Endodermal cell (in vitro differentiated cells): ENCODE data around the gene CCZ1B. TPM values are rescaled to one million over a fixed set of nuclear protein-coding genes. Genes with fewer than 3 reads are reported as not detected.
"Not testable (repeated sequence)": the region's sequence is repeated elsewhere in the genome, so short reads cannot be mapped to it uniquely, and the experiment has no call there.

ENCODE experiments used
- DNase-seq: peaks from one replicate; pipeline ENCODE4 v3.0.0-alpha.2; 2017
- H3K27ac ChIP-seq: 2 replicates; pipeline ENCODE4 v1.5.1; 2013; ENCODE audit warnings: mild to moderate bottlenecking, low read depth, low read length, moderate library complexity
- H3K27me3 ChIP-seq: 2 replicates; pipeline ENCODE4 v1.6.1; 2013; ENCODE audit warnings: mild to moderate bottlenecking, low read length, moderate library complexity; ENCODE audit not compliant: insufficient read depth, control insufficient read depth, poor library complexity, severe bottlenecking
- H3K36me3 ChIP-seq: 2 replicates; pipeline ENCODE4 v1.7.0; 2013; ENCODE audit warnings: mild to moderate bottlenecking, low read length, moderate library complexity; ENCODE audit not compliant: control insufficient read depth, insufficient read depth
- H3K4me1 ChIP-seq: one replicate; pipeline ENCODE4 v1.7.0; 2013; ENCODE audit warnings: low read length; ENCODE audit not compliant: control insufficient read depth, insufficient read depth
- H3K4me3 ChIP-seq: 2 replicates; pipeline ENCODE4 v1.5.1; 2013; ENCODE audit warnings: mild to moderate bottlenecking, low read length, moderate library complexity
- H3K9ac ChIP-seq: 2 replicates; pipeline ENCODE4 v1.6.1; 2013; ENCODE audit warnings: mild to moderate bottlenecking, low read length, moderate library complexity; ENCODE audit not compliant: poor library complexity, severe bottlenecking; ENCODE audit errors: extremely low read depth
- H3K9me3 ChIP-seq: 2 replicates; pipeline ENCODE4 v1.6.1; 2013; ENCODE audit warnings: mild to moderate bottlenecking, low read length, moderate library complexity; ENCODE audit not compliant: control insufficient read depth
- H3K27ac Mint-ChIP-seq: 2 replicates; pipeline ENCODE4 v1.8.0; 2020; ENCODE audit warnings: mixed read lengths
- H3K27me3 Mint-ChIP-seq: 2 replicates; pipeline ENCODE4 v1.8.0; 2021; ENCODE audit warnings: mild to moderate bottlenecking, mixed read lengths; ENCODE audit not compliant: insufficient read depth
- H3K36me3 Mint-ChIP-seq: 2 replicates; pipeline ENCODE4 v1.8.0; 2020; ENCODE audit warnings: low read depth, mixed read lengths
- H3K4me1 Mint-ChIP-seq: 2 replicates; pipeline ENCODE4 v1.8.0; 2020; ENCODE audit warnings: mixed read lengths
- H3K4me3 Mint-ChIP-seq: 2 replicates; pipeline ENCODE4 v1.8.0; 2020; ENCODE audit warnings: mild to moderate bottlenecking, moderate library complexity, mixed read lengths
- H3K9me3 Mint-ChIP-seq: 2 replicates; pipeline ENCODE4 v1.8.0; 2020; ENCODE audit warnings: mild to moderate bottlenecking, mixed read lengths
- CTCF ChIP-seq: fragments of 200-600 bp; sonication (generic); conservative IDR thresholded peaks from 2 replicates; pipeline ENCODE4 v1.5.0; 2021; ENCODE audit warnings: antibody characterized with exemption, mild to moderate bottlenecking
- WGBS, 2 experiments: methylation state at CpG; one replicate each; pipeline versions ENCODE4 v1.1.5 to v1.1.7; 2013; ENCODE audit warnings: missing lambda C conversion rate in 2 of 2, mixed read lengths in 1 of 2; ENCODE audit not compliant: insufficient coverage in 1 of 2, insufficient read length in 1 of 2; 5-methylcytosine and 5-hydroxymethylcytosine counted together
- total RNA-seq, 2 donors: library from RNA; stranded (reverse); fragmentation: NEBNext Ultra II Directional in 1 of 2; extraction: Animal tissue kit (Norgen Biotek cat#: 25700) in 1 of 2; gene quantifications; 2 replicates in 1 of 2; 3 replicates in 1 of 2; pipeline ENCODE4 v1.2.1, GENCODE V29; 2021

The CCZ1B gene
- total RNA-seq, 2 donors from 2014 or later, result 84.7 to 93.7 TPM

GRCh38 chr7:6835521-6835920, 9.4 kb upstream of the CCZ1B start:
- not testable (repeated sequence) for H3K27ac ChIP-seq, DNase-seq, H3K4me1 ChIP-seq, H3K27me3 ChIP-seq, H3K4me3 Mint-ChIP-seq, H3K9ac ChIP-seq, H3K36me3 Mint-ChIP-seq, H3K4me3 ChIP-seq, H3K4me1 Mint-ChIP-seq, H3K9me3 Mint-ChIP-seq, H3K27ac Mint-ChIP-seq, H3K36me3 ChIP-seq, H3K9me3 ChIP-seq
- WGBS, 2 experiments, result 66 to 94% methylated on average over 2 to 3 of the region's 3 CpGs
- peaks cover 21% of the 10 kb centered on the region for H3K27me3 Mint-ChIP-seq

- no peak for DNase-seq
- Histone ChIP-seq H3K27me3 (peaks cover 4% of the 10 kb centered on the region), H3K4me3 (no peak overlapping the region), H3K9me3 (no peaks in the 10 kb centered on the region), H3K4me1 (no peaks in the 10 kb centered on the region), H3K9ac (no peak overlapping the region), H3K27ac (no peak overlapping the region), H3K36me3 (no peaks in the 10 kb centered on the region)
- Mint-ChIP-seq H3K4me3 (no peak overlapping the region), H3K27ac (no peak overlapping the region), H3K4me1 (no peaks in the 10 kb centered on the region), H3K27me3 (peaks cover 28% of the 10 kb centered on the region), H3K9me3 (no peaks in the 10 kb centered on the region), H3K36me3 (no peaks in the 10 kb centered on the region)
- TF ChIP-seq CTCF, result no peak
- 93 to 94% methylated on average over 2 to 6 of the region's 6 CpGs for WGBS, 2 experiments
These were observed 7.6 kb upstream of the CCZ1B start for GRCh38 chr7:6833636-6834035.

GRCh38 chr7:6831018-6831725, 5.1 kb upstream of the CCZ1B start:
- TF ChIP-seq CTCF, result no peak
- no peak for DNase-seq
- H3K4me1 Mint-ChIP-seq, result no peaks in the 10 kb centered on the region
- Histone ChIP-seq H3K9me3 (no peaks in the 10 kb centered on the region), H3K9ac (no peak overlapping the region), H3K36me3 (no peaks in the 10 kb centered on the region), H3K4me1 (no peaks in the 10 kb centered on the region), H3K4me3 (no peak overlapping the region), H3K27me3 (peaks cover 4% of the 10 kb centered on the region), H3K27ac (no peak overlapping the region)
- H3K4me3 Mint-ChIP-seq, result no peak overlapping the region
- WGBS, 2 experiments, result 88 to 90% methylated on average over 5 to 7 of the region's 7 CpGs
- peaks cover under 1% of the 10 kb centered on the region for H3K9me3 Mint-ChIP-seq
- H3K27ac Mint-ChIP-seq, result no peak overlapping the region
- peaks cover 28% of the 10 kb centered on the region for H3K27me3 Mint-ChIP-seq
- no peaks in the 10 kb centered on the region for H3K36me3 Mint-ChIP-seq

- DNase-seq, H3K4me1 ChIP-seq, H3K9me3 ChIP-seq, H3K36me3 Mint-ChIP-seq, H3K4me3 ChIP-seq, H3K4me3 Mint-ChIP-seq, H3K27me3 ChIP-seq, H3K9me3 Mint-ChIP-seq, H3K9ac ChIP-seq, H3K4me1 Mint-ChIP-seq, H3K36me3 ChIP-seq, H3K27ac Mint-ChIP-seq, H3K27ac ChIP-seq: not testable (repeated sequence)
- peaks cover 23% of the 10 kb centered on the region for H3K27me3 Mint-ChIP-seq
- WGBS, 2 experiments, result 89 to 91% methylated on average over 5 of the region's 6 CpGs
These were observed 4.0 kb upstream of the CCZ1B start for GRCh38 chr7:6830026-6830425.

- DNase-seq, H3K4me3 Mint-ChIP-seq, H3K4me3 ChIP-seq, H3K27me3 ChIP-seq, H3K36me3 ChIP-seq, H3K9ac ChIP-seq, H3K27ac Mint-ChIP-seq, H3K9me3 Mint-ChIP-seq, H3K4me1 ChIP-seq, H3K27ac ChIP-seq, H3K36me3 Mint-ChIP-seq, H3K4me1 Mint-ChIP-seq, H3K9me3 ChIP-seq: not testable (repeated sequence)
- H3K27me3 Mint-ChIP-seq, result peaks cover 19% of the 10 kb centered on the region
- 70 to 100% methylated on average over 1 to 3 of the region's 5 CpGs for WGBS, 2 experiments
These were observed 3.5 kb upstream of the CCZ1B start for GRCh38 chr7:6829616-6830015.

- not testable (repeated sequence) for H3K9me3 ChIP-seq, H3K27ac Mint-ChIP-seq, H3K9ac ChIP-seq, H3K36me3 ChIP-seq, H3K4me1 ChIP-seq, H3K36me3 Mint-ChIP-seq, H3K27me3 ChIP-seq, H3K4me1 Mint-ChIP-seq, H3K4me3 ChIP-seq, H3K27ac ChIP-seq, H3K9me3 Mint-ChIP-seq
- DNase-seq, result peak; percentile 86
- Mint-ChIP-seq H3K4me3 (peak overlapping the region; percentile 42), H3K27me3 (peaks cover 17% of the 10 kb centered on the region)
- 56 to 91% methylated on average over 1 to 12 of the region's 12 CpGs for WGBS, 2 experiments
These were observed 1.1 kb upstream of the CCZ1B start for GRCh38 chr7:6827180-6827579.
